Raji (cell line): ENCODE results near the gene ASB6.

Experiments
- POLR2A ChIP-seq: IDR thresholded peaks from 2 replicates; pipeline ENCODE4 v1.6.1; 2011; ENCODE audit warnings: low read depth, low read length, control low read depth; ENCODE audit not compliant: insufficient read depth

Gene ASB6

GRCh38 chr9:129624947-129625346, 17.0 kb downstream of the ASB6 start:
- no peak for TF ChIP-seq POLR2A

GRCh38 chr9:129624168-129624759, 17.7 kb downstream of the ASB6 start:
- no peak for TF ChIP-seq POLR2A

DNA sequence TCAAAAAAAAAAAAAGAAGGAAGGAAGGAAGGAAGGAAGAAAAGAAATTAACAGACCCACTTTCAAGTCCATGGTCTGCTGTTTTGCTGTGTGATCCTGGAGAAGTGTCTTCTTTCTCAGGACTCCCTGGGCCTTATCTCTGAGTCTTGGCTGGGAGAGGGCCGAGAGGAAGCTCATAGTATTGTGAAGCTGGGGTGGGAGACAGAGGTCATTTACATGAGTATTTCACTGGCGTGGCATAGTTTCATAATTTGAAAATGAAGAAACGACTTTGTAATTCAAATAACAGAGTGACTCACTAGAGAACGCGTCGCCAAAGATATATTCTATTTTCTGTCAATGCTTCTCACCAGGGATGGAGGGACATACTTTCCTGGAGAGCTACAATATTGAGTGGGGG, 18.6 kb downstream of the ASB6 start:
- no peak for TF ChIP-seq POLR2A

GRCh38 chr9:129620669-129621295, 21.2 kb downstream of the ASB6 start, which contains the start of gene C9orf50:
C9orf50 (minus strand) TSS chr9:129621101; CDS start chr9:129620574, 527 bp downstream.
- TF ChIP-seq POLR2A = no peak

- no peak for TF ChIP-seq POLR2A
Observed at GRCh38 chr9:129619787-129620668, 21.9 kb downstream of the ASB6 start.

DNA sequence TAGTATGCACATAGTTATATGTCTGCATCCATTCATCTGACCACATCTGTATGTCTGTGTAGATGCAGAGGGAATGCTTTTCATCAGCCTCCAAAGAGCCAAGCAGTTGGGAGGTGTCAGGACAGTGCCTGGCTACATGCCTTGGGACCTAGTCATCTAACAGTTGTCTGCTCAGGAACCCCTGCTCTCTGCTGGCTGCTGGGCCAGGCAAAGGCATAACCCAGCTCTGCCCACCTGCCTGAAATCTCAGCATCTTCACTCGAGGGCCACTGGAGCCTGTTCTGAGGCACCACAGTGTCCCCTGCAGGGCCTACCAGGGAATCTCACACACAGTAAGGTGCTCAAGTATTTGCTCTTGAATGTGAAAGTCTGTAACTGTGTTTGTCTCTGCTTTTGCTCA, 24.8 kb downstream of the ASB6 start:
- no peak for TF ChIP-seq POLR2A

DNA sequence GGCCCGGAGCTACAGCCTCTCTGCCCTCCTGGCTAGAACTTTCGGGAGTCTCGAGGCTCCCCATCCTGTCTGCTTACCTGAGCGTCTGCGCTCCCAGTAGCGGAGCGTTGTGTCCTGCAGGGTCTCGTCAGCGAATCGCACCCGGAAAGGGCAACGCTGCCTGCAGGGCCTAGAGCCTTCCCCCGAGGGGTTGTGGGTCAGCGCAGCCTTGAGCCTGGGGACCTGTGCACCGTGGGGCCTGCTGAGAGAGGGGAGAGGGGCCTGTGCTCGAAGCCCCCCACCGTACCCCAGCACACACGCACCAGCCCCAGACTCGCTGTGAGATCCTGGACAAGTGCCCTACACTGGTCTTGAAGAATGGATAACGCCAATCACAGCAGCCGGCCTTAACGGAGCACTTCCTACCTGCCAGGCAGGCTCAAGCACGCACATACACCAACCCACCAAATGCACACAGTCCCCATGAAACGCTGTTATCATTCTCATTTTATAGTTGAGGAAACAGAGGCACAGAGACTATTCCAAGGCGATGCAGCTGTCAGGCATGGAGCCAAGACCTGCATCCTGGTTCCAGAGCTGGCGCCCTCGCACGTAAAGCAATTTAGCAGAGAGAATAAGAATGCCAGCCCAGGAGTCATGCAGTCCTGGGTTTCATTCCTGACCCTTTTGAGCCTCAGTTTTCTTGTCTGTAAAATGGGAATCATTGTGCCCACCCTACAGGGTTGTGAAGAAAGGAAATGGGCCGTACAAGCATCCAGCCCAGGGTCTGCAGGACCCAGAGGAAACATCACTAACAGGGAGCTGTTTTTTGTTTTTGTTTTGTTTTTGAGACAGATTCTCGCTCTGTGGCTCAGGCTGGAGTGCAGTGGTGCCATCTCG, 26.3 kb downstream of the ASB6 start:
- TF ChIP-seq POLR2A = no peak

DNA sequence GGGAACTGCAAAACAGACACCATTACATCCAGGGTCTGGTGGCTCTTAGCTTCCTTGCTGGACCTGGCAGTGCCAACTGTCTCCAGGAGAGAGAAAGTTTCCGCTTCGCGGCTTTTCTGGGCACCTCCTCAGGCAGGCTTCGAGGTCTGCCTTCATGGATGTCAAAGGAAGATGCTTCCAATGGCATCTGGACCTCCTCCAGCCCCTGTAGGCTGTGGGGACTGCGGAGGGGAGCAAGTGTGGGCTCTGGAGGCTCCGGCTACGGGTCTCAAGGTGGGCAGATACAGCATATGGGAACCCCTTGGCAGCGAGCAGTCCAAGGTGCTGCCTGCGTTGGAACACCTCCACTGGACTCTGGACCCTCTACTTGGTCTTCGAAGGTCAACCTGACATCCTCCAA, 27.0 kb downstream of the ASB6 start:
- no peak for TF ChIP-seq POLR2A

DNA sequence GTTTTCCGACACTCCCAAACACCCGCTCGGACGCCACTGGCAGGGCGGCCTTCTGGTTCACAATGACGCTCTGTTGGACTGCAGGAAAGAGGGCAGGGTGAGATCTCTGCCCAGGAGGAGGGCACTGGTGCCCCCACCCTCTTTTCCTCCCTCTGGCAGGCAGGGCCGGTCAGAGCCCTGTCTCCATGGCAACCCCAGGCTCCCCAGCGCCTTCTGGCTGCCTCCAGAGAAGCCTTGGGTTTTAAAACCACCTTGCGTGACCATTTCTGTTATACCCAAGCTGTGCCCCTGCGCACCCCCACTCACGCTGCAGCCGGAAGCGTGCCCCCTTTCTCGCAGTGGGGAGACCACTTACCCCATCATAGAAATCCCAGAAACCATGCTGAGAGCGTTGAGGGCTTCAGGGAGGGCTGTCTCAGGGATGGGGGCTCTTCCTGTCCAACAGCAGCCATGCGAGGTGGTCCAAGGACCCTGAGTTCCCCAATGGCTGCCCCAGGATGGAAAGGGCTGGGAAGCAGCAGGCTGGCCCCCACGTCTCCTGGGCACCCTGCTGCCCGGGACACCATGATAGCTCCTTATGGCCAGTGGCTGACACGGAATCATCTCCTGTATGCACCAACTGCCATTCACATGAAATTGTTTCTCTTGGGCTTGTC, 28.3 kb downstream of the ASB6 start:
- TF ChIP-seq POLR2A = no peak

DNA sequence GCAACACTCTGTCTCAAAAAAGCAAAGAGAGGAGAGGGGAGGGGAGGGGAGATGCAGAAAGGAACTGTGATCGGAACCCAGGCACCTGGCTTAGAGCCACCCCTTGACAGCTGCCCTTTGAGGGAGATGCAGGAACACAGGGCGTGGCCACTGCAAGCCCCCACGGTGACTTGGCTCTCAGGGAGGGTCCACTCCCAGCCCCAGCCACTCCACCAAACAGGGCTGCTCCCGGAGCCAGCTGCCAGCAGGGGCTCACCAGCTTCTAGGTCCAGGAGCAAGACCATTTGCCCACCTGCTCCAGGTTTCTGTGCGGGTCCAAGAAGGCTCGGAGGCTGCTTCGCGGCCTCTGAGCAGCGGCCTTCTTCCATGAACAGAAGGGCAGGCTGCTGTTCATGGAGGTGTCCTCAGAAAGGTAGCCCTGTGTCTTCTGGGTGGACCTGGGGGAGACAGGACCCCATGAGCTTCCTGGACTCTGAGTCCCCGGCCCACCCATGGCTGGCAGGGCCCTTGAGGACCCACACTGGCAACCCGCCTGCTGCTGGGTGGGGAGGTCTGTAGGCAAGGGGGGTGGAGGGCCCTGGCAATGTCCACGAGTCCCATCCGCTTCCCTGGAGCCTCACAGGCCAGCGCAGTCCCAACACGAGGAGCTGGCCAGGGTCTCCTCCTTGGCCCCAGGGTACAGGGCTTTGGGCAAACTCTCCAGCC, 29.0 kb downstream of the ASB6 start:
- no peak for TF ChIP-seq POLR2A

- TF ChIP-seq POLR2A = no peak
Observed at GRCh38 chr9:129612123-129612522, 29.8 kb downstream of the ASB6 start.

DNA sequence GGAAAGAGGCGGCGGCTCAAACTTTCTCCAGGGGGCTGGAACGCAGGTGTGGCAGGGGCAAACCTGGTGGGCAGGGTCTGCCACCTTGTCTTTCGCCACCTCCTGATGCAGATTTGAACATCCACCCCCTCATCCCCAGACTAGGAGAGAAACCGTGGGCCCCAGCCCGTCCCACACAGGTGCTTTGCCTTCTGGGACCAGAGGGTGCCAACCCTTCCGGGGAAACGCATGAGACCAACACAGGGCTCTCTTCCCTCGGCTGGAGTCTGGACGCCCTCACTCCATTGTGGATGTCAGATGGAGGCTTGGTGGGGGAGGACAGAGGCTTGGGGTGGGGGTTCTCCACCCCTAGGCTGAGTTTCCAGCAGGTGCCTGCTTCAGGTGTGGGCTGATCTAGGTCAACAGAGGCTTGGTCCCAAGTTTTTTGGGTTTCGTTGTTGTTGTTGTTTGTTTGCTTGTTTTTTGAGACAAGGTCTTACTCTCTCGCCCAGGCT, 30.6 kb downstream of the ASB6 start:
- no peak for TF ChIP-seq POLR2A

- no peak for TF ChIP-seq POLR2A
Observed at GRCh38 chr9:129610473-129611306, 31.3 kb downstream of the ASB6 start.
